GM18520 (cell line): ENCODE measurements around the gene GBA3.

Experiments
- ATAC-seq: cut with Tn5 transposase; IDR thresholded peaks from one replicate; pipeline ENCODE4 v1.9.1; 2021; ENCODE audit not compliant: unreplicated experiment

Gene GBA3

GRCh38 chr4:22695029-22695428 lies 2.3 kb downstream of the GBA3 start:
- ATAC-seq: no peak

- no peak for ATAC-seq
Measured at GRCh38 chr4:22695917-22696316, 3.2 kb downstream of the GBA3 start.

GRCh38 chr4:22703912-22704311 lies 11.2 kb downstream of the GBA3 start:
- ATAC-seq: no peak

- no peak for ATAC-seq
Measured at GRCh38 chr4:22707390-22707789, 14.7 kb downstream of the GBA3 start.

- ATAC-seq: no peak
Measured at GRCh38 chr4:22708961-22709360, 16.2 kb downstream of the GBA3 start.

DNA sequence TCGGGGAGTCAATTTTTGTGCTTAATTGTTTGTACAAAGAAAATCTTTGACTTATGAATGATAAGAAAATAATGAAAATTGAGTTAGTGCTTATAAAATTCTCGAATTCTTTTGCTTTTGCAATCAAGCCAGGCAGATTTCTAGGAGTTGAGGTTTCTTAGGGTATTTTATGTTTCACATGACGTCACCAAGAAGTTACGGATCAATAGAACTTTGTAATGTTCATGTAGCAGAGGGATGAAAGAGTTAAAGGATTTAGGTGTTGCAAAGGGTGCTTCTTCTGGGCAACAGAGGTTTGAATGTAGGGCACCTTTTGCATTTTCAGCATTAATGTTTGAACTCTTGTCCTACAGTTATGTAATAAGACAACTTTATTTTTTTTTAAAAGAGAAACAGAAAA lies 19.4 kb downstream of the GBA3 start:
- no peak for ATAC-seq

DNA sequence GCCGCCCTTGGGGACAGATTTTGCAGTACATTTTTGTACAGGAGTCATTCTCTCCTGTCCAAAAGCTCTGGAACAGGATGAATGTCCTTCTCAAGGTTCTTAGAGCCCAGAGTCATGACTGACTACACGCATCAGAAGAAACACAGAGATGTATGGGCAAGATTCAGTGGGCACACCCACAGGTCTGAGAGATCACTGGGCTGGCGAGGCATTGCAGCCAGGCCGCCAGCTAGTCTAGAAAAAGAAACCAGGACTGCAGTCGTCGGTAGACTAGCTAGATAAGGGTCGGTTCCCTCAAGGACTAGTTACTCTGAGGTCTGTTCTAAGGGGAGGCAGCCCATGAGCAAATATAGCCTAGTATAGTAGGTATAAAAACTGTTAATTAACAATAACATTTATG lies 19.8 kb downstream of the GBA3 start:
- no peak for ATAC-seq

- ATAC-seq: no peak
Measured at GRCh38 chr4:22713841-22714240, 21.1 kb downstream of the GBA3 start.

GRCh38 chr4:22719218-22719617 lies 26.5 kb downstream of the GBA3 start:
- ATAC-seq: no peak

- ATAC-seq: no peak
Measured at GRCh38 chr4:22720091-22720490, 27.4 kb downstream of the GBA3 start.

- ATAC-seq: no peak
Measured at GRCh38 chr4:22721204-22721603, 28.5 kb downstream of the GBA3 start.

- ATAC-seq: no peak
Measured at GRCh38 chr4:22730021-22730420, 37.3 kb downstream of the GBA3 start.

DNA sequence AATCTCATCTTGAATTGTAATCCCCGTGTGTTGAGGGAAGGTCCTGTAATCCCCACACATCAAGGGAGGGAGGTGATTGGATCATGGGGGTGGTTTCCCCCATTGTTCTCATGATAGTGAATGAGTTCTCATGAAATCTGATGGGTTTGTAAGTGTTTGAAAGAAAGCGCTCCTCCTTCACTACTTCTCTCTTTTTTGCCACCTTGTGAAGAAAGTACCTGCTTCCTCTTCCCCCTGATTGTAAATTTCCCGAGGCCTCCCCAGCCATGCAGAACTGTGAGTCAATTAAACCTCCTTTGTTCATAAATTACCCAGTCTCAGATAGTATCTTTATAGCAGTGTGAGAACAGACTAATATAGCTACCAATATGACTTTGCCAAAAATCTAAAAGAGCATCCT lies 41.1 kb downstream of the GBA3 start:
- ATAC-seq: no peak

- ATAC-seq: no peak
Measured at GRCh38 chr4:22736912-22737311, 44.2 kb downstream of the GBA3 start.

DNA sequence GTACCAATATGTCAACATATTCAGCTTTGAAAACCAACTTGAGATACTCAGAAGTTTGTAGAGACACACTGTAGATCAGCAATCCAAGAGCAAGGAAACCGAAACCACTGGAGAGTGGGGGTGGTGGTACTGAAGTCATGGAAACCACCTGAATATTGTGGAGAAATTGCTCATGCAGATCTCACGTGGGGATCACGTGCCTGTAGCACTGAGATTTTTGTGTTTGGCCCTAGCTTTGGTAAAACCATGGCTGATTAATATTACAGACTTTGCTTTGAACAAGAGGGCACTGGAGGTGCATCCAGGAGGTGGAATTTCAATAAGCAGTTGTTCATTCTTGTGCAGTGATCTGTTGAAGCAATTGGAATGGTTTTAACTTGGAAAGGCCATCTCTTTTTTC lies 47.2 kb downstream of the GBA3 start:
- no peak for ATAC-seq

- ATAC-seq: no peak
Measured at GRCh38 chr4:22741744-22742143, 49.0 kb downstream of the GBA3 start.

DNA sequence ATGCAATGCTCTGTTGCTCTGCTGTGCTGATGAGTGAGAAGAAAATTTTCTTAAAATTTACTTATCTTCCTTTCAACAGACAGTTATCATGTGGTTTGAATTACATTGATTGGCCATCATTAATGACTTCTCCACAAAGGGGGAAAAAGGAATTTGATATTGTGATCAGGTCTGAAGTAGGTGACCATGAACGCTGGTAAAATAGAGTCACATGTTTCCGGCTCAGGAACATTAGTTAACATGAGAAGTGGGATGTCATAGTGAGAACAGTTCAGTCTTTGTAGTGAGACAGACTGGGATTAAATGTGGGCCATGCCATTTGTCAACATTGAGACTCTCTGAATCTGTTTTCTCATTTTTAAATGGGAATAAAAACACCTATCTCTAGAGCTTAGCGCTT lies 50.6 kb downstream of the GBA3 start:
- ATAC-seq: no peak

DNA sequence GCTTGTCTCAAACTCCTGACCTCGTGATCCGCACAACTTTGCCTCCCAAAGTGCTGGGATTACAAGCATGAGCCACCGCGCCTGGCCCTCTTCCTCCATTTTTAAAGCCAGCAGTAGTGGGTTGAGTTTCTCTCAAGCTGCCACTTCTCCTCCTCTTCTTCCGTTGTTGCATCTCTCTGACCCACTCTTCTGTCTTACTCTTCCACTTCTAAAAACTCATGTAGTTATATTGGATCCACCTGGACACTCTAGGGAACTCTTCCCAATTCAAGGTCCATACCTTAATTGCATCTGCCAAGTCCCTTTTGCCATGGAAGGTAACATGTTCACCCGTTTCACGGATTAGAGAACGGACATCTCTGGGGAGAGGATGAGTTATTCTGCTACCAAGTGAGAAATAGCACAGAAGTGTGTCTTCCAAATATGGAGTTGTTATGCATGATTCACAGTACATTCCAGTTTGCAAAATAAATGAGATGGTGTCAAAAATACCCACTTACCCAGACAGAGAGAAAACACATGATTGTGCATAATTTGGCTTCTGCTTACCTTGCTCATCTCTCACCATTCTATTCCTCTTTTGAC lies 51.8 kb downstream of the GBA3 start:
- ATAC-seq: no peak

DNA sequence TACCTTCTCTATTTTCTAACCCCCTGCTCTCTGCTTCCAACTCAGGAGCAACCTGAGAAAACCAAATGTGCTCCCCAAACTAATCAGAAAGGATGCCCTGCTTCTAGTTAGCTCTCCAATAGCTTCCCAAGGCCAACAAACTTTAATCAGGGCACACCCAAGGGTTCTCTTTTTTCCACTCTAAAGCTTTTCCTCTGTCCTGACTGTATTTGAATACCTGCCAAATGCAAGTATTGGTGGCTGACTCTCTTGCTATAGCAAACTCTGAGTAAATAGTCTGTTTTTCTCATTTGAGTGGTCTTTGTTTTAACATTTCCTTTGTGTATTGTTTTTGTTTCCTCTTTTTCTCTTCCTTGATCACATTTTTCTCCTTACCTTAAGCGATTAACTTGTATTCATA lies 52.5 kb downstream of the GBA3 start:
- ATAC-seq: no peak

DNA sequence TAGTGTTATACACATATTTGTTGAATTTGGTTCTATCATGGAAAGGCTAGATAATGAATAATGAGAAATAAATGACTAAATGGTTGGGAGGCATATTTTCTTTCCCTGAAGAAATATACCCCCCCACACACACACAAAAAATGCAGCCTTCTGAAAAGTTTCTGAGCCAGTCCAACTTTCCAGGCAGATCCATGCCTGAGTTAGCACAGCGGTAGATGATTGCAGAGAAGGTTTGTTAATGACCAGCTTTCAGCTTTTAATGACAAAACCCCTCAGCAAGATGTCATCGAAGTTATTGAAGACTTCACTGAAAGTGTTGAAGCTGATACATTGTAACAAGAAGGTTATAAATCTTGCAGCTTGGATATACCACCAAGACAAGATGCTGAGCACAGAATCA lies 61.4 kb downstream of the GBA3 start:
- no peak for ATAC-seq

DNA sequence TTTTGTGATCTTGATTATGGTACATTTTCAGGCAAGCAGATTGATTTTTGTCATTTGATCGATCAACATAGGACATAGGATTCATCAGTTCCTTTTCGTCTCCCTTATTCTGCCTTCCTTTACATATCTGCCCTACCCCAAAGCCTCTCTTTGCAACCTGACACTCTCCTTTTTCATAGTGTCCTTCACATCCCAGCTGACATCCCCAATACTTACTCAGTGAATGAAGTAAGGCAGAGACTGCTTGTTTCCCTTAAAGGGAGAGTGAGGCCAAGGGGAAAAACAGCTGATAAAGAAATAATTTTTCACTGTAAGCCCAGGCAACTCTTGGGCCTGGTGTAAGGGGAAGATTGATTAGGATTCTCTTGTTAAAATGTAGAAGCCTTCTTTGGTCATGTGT lies 69.8 kb downstream of the GBA3 start:
- ATAC-seq: no peak

- ATAC-seq: no peak
Measured at GRCh38 chr4:22764183-22764582, 71.4 kb downstream of the GBA3 start.

DNA sequence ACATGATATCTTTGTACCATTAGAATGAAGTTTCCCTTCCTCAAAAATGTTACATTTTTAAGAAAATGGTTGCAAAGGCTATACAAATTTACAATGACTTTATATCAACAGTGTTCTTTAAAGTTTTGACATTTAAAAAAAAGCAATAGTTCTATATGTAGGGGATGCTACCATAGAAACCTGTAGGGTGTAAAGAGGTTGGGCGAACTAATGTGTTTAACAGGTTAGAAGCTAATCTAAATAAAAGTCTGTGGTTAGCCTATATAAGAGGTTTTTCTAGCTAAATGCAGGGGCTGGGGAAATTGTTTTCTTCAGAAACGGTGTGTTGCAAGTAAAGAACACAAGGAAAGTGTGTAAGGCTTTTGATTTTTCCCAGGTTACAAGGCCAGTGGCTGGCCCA lies 73.3 kb downstream of the GBA3 start:
- ATAC-seq: no peak
